OCI-M2 (cell line): ENCODE measurements around the gene GPBP1.
"Not testable (repeated sequence)": the region's sequence is repeated elsewhere in the genome, so short reads cannot be mapped to it uniquely, and the experiment has no call there.

ENCODE experiments used
- DNase-seq: peaks from one replicate; lab custom pipeline; 2025; ENCODE audit not compliant: unreplicated experiment; lab: John Stamatoyannopoulos, UW

GPBP1 gene, protein sequence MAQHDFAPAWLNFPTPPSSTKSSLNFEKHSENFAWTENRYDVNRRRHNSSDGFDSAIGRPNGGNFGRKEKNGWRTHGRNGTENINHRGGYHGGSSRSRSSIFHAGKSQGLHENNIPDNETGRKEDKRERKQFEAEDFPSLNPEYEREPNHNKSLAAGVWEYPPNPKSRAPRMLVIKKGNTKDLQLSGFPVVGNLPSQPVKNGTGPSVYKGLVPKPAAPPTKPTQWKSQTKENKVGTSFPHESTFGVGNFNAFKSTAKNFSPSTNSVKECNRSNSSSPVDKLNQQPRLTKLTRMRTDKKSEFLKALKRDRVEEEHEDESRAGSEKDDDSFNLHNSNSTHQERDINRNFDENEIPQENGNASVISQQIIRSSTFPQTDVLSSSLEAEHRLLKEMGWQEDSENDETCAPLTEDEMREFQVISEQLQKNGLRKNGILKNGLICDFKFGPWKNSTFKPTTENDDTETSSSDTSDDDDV

DNA sequence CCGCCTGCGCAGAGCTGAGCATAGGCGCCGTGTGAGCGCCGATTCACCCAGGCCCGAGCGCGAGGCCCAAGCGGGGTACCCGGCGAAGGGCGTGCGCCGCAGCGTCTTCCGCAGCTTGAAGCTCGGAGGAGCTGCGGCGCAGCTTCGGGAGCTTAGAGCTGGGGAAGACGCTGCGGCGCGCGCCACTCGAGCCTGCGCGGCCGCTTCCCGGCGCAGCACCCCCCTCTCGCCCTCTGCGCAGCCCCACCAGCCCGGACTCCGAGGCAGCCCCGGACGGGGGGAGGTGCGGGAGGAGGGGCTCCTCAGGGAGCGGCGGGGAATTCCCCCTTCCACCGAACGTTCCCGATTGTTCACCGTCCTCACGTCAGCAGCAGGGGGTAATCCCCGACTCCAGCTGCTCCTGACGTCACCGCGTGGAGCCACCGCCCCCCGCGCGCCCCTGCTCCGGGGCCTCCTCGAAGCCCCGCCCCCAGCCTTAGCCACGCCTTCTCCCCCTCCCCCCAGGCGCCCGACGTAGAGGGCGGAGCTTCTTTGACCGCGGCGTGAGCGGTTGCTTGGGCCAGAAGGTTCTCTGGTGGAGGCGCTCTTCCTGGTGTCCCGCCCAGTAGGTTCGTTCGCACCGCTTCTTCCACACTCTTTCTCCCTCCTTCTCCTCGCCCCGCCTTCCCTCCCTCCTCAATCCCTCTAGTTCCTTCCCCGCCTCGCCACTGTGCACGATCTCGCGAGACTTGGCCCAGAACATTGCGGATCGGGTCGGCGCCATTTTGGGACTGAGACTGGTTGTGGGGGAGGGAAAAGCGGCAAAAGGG lies at the start of gene GPBP1:
TSS of gene GPBP1 (plus strand) at position 741 of the 809 bp plus-strand sequence. CDS start 40,072 bp downstream, outside the sequence.
- DNase-seq: peak; percentile 92

DNA sequence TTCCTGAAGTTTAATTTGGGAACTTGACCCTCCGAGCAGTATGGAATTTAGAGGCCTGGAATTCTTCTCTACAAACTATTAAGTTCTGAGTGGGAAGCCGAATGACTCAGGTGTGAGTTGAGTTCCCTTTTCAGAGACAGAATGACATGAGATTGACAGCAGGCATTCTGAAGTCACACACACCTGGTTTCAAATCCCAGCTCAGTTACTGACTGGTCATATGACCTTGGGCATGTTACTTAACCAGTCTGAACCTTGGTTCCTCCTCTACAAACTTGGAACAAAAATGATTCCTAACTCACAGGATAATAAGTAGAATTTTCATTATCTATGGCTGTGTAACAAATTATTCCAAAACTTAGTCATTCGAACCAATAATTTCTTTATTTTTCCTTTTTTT lies 45.5 kb upstream of the GPBP1 start:
- no peak for DNase-seq

DNA sequence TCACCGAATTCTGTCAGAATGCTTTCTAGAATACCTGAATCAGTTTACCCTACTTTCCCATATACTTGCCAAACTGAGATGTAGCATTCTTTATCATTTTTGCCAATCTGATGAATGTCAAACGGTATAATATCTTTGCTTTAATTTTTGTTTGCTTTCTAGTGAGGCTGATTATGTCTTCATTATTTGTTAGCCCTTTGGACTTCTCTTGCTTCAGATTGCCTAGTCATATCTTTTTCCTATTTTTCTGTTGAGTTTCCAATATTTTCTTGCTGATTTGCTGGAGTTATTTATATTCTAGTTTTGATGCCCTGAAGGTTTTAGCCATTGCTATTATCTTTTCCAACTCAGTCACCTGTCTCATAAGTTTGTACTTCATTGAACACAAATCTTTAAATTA lies 40.3 kb upstream of the GPBP1 start:
- no peak for DNase-seq

DNA sequence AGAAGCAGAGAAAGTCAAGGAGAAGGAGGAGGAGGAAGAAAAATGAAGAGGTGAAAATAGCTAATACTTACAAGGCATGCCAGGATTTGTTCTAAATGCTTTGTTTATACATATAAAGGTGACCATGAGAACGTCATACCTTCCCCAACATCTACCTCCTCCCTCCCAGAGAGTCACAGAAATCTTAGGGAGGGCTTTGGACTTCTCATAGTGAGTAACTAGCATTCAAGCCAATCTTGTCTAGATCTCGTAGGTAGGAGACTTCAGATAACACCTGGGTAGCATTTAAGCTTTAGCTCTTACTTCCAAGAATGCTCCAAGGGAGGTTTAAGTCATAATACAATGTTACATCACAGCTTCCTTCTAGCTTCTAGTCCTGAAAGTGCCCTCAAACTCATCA lies 36.5 kb upstream of the GPBP1 start:
- no peak for DNase-seq

DNA sequence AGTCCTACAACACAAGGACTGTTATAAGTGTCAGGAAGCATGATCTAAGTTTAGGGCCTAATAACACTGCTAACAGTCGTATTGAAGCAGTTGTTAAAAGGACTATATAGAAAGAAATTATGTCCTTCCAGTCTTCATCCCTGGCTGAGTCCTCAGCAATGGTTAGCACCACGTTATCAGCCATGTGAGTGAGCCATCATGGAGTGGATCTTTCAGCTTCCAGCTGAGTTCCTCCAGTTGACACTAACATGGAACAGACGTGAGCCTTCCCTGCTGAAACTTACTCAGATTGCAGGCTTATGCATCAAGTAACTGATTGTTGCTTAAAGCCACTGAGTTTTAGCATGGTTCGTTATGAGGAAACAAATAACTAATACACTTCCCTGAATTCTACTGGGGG lies 21.5 kb upstream of the GPBP1 start:
- no peak for DNase-seq

DNA sequence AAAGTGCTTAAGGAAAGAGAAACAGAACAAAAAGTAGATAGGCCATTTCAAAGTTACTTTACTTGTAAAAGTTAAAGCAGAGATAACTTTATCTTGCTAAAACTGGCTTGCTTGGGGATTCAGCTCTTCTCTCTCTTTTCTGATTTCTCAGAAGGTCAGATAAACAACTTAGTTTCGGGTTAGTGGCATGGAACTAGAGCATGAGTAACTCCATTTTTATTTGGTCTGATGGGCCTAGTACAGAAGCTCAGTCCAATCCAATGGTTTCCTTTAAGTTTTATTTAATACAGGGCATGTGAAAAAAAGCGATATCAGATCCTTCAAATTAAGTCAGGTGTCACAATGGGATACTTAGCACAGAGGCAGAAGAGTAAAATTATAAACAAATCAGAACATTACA lies 18.8 kb upstream of the GPBP1 start:
- DNase-seq: no peak

DNA sequence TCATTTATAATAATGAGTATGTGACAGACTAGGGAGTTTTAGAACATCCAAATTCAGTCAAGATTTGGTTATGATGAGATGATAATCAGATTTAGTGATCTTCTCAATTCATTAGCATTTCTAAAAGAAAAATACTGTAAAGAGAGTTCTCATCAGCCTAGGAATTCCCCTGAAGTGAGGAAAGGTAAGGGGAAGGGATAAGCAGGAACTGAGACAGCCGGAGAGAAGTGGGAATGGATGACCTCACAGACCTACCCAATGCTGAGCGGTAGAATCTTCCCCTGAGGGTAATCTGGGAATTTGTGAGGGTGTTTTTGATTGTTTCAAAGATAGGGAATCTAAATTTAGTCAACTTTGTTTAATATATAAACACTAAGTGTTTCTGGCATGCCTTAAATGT lies 16.7 kb upstream of the GPBP1 start:
- DNase-seq: no peak

DNA sequence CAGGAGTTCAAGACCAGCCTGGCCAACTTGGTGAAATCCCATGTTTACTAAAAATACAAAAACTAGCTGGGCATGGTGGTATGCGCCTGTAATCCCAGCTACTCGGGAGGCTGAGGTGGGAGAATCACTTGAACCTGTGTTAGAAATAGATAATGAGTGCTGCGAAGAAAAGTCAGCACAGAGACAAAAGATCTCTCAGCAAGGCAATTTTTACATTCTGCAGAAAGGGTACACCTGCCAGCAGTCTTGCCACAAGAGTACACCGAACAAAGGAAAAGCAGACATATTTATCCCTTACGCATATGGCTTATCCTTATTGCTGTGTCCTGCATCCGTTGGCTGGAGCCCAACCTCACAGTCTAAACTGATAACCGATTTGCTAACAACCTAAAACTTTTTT lies 16.2 kb upstream of the GPBP1 start:
- DNase-seq: no peak

DNA sequence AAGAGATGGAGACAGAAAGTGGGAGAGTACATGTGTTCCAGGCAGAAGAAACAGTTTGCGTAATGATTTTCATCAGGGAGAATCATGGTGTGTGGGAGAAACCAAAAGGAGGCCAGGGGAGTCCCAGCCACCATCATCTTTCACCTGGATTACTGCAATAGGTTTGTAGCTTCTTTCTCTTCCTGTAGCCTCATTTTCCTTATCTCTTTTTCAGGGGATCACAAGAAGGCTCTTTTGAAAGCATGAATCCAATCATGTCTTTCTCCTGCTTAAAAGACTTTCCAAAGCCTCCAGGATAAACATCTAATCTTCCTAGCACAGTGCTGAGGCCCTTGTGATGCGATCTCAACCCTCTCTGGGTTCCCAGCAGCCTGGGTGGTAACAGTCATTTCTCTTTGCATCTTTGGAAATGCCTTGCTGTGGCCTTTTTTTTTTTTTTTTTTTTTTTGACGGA lies 10.3 kb upstream of the GPBP1 start:
- no peak for DNase-seq

DNA sequence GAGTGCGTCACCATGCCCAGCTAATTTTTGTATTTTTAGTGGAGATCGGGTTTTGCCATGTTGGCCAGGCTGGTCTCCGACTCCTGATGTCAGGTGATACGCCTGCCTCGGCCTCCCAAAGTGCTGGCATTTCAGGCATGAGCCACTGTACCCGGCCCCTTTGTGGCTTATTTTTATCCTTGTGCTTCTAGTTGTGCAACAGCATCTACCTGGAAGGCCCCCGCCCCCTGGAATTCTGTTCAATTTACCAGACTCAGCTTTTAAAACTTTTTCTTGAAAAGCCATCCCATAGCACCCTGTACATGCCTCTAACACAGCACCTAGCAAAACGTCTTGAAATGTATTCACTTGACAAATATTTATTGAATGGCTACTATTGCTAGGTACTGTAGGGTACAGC lies 9.7 kb upstream of the GPBP1 start:
- DNase-seq: no peak

DNA sequence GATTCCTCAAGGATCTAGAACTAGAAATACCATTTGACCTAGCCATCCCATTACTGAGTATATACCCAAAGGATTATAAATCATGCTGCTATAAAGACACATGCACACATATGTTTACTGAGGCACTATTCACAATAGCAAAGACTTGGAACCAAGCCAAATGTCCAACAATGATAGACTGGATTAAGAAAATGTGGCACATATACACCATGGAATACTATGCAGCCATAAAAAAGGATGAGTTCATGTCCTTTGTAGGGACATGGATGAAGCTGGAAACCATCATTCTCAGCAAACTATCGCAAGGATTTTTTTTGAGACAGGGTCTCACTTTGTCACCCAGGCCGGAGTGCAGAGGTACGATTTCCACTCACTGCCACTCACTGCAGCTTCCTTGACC lies 8.7 kb upstream of the GPBP1 start:
- DNase-seq: not testable (repeated sequence)

DNA sequence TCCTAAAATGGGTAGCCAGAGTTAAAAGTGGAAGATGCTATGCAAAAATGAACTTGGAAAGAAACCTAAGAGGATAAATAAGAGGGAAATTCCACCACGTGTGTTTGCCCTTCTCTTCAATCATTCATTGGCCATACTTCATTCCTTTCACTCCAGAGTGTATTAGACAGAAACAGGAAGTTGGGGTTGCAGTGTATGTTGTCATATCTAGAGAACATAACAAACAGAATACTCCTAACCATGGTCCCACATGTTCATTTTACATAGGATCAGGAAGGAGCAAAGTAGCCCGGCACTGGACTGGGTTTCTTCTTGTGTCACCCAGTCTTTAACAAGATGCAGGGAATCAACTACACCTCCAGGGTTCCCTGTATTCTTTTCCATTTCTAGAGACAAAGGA lies 7.6 kb upstream of the GPBP1 start:
- peak; percentile 21 for DNase-seq

DNA sequence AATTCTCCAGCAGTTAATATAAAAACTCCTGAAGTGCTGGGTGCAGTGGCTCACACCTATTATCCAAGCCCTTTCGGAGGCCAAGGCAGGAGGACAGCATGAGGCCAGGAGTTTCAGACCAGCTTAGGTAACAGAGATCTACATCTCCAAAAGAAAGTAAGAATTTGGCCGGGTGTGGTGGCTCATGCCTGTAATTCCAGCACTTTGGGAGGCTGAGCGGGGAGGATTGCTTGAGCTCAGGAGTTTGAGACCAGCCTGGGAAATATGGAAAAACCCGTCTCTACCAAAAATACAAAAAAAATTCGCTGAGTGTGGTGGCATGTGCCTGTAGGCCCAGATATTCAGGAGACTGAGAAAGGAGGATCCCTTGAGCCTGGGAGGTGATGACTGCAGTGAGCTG lies 6.7 kb upstream of the GPBP1 start:
- no peak for DNase-seq

DNA sequence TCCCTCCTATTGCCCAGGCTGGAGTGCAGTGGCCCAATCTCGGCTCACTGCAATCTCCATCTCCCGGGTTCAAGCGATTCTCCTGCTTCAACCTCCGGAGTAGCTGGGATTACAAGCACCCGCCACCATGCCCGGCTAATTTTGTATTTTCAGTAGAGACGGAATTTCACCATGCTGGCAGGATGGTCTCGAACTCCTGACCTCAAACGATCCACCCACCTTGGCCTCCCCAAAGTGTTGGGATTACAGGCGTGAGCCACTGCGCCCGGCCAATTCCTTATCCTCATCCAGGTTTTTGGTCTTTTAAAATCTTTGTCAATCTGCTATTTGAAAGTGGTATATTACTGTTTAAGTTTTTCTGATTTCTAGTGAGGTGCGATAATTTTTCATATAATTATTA lies 3.7 kb upstream of the GPBP1 start:
- not testable (repeated sequence) for DNase-seq

DNA sequence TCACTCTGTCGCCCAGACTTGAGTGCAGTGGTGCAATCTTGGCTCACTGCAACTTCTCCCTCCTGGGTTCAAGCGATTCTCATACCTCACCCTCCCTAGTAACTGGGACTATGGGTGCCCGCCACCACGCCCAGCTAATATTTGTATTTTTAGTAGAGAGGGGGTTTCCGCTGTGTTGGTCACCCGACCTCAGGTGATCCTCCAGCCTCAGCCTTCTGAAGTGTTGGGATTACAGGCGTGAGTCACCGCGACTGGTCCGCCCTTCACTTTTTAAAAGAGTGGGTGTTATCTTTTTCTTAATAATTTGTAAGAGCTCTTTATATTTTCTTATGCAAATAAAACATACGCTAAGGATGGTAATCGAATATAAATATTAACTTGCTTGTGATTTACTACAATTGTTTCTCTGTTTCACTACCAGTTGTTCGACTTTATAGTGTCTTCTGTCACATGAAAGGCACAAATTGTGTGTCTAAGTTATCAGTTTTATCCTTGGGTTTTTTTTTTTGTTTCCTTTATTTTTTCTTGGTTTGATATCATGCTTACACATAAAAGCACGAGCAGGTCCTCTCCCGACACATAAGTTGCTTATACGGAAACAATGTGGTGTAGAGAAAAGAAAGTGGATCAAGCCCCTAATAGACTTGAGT lies 1.9 kb upstream of the GPBP1 start:
- no peak for DNase-seq

DNA sequence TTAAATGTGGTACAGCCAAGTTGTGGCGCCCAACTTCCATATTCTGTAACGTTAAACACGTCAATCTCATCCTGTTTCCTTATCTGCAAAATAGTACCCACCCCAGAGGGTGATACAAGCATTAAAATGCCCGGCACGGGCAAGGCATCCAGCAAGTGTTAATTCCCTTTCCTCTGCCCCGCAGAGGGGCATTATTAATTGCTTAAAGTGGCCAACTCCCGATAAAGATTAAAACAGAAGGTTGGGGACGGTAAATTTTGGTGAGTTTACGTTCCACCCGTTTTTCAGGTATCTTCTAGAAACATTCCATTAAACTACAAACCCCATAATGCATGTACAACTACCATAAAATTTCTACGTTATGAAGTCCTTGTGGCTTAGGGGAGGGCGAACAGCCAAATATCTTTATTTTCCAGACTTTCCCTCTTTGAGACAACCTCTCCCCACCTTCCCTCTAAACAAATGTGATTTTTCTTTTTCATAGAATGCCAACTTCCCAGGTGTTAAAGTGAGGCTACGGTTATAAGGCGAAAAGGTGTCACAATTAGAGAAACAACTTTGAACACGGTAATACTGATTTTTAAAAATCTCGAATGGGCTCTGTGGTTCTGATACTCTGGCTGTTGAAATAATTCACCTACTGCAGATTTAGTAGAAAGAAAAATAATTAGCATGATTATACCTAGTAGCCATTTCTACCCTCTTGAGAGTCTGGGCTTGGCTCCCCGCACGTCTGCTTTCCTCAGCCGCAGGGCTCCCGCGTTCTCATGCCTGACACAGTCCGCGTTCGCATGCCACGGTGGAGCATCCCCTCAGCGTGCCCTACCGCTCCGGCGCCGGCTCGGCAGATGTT lies 1.2 kb upstream of the GPBP1 start:
- DNase-seq: no peak

DNA sequence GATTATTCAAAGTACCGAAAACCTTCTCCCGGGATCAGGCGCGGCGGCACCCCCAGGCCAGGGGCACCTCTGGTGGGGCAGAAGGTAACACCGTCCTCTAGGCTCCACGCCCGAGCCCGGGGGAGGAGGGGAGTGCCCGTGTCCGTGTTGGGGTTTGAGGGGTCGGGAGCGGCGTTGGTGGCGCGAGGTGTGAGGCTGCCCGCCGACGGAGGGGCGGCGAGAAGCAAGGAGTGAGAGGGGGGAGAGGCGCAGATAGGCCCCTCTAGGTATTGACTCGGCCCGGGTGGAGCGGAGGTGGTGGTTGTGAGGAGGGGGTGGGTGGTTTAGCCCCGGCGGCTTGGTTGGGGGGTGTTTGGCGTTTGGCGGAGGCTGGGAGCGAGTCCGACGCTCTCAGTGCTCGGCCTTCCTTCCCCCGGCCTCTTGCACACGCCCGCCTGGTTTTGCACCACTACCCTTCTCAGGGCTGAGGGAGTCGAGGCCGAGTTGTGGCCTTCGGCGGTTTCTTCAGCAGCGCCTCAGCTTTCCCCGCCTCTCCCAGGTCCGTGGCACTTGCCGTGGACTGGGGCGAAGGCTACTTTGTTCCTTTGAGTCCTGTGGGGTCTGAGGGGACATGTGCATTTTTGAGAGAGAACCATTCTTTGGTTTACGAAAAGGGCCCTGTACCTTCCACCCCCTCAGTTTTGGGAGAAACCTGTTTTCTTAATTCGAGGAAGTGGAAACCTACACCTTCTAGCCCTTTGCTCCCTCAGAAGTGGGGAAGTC lies 450 bp downstream of the GPBP1 start:
- no peak for DNase-seq

DNA sequence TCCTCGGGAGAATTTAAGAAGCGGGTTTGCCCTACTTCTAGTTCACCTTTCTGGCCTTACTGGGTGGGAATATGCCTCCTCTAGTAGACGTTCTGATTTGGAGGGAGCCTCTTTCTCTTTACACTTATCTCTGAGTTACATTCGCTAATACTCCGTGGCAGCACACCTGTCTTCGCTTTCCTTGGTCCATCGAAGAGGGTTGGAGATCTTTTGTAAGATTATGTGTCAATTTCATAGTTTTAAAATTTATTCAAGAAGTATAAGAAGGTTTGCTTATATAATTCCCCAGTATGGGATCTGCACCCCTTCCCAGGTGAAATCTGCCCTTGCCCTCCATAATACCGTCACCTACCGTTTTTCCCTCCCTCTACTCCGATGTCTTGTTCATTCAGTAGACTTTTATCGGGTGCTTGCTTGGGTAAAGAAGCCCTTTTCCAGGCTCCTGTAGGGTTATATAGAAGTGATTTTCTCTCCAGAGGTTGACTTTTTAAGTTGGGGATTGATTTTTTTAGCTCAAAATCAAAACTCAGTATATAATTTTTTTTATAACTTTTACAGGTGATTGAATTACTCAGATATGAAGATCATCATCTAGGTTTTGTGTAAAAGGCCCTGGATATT lies 1.1 kb downstream of the GPBP1 start:
- DNase-seq: no peak

DNA sequence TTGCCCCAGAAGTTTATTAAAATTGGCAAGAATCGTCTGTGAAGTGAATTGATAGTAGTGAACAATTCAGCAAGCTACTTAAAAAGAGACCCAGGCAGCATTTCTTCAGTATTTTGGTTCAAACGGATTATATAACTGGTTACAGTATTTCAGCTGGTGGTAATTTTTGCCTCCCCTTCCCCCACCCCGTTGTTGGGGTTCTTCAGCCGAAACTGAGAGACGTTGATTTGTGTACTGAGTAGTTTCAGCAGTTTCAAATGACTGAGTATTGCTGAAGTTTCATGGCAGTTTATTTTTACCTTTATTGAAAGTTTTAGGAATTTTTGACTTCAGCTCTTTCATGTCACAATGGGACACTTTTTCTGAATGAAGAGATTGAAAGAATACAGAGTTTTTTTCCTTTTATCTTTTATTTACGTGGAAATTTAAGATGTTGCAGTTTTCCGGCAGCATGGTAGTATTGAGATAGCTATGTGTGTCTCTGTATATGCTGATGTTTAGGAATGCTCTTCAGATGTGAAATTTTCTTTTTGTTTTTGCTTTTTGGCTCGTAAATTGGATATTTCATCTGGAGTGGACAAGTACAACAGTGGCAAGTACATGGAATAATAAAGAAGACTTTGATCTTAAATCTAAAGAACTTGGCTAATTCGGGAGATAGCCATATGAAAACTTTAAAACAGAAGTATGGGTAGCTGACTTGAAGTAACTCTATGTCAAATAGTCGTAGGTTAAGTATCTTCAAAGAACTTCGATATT lies 1.9 kb downstream of the GPBP1 start:
- DNase-seq: no peak
